NCI-H82 treated with DMSO at 0.1 percent for 48 hours (cell line): ENCODE results near the gene SPINK9.

ENCODE experiments used
- DNase-seq: peaks from one replicate; lab custom pipeline; 2025; ENCODE audit not compliant: unreplicated experiment; lab: John Stamatoyannopoulos, UW

The SPINK9 gene

DNA sequence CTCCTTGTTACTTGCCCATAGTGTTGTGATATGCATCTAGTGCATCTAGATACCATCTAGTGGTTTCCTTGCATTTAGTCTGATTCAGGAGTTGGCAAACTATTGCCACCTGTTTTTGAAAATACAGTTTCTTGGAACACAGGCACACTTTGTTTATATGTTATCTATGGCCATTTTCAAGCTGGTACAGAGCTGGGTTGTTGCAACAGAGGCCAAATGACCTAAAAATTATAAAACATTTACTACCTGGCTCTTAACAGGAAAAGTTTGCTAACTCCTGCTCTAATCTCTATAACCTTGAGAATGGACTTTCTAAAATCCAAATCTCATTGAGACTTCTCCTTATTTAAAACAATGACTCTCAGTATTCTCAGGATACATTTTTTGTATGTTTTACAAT is 29.0 kb downstream of the SPINK9 start:
- no peak for DNase-seq

GRCh38 chr5:148368299-148368698 is 32.9 kb downstream of the SPINK9 start:
- no peak for DNase-seq

GRCh38 chr5:148372166-148372725 is 36.9 kb downstream of the SPINK9 start:
- no peak for DNase-seq

DNA sequence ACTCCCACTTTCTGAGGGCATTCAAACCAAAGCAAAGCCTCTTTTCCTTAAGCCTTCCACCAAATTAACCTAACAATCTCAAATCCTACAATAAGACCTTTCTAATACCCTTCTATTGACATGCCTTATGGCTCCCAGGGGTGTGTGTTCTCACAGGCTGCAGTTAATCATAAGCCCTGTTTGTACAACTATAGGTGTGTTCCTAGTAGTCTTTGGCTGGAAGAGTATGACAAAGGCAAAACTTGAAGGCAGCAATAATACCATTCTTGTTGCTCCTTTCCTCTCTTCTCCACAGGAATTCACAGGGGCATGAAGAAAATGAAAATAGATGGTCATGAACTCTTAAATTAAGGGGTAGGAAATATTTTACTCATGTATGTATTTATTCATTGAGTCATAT is 37.5 kb downstream of the SPINK9 start:
- peak; percentile 93 for DNase-seq

GRCh38 chr5:148374690-148375360 is 39.5 kb downstream of the SPINK9 start:
- DNase-seq = peak; percentile 47

DNA sequence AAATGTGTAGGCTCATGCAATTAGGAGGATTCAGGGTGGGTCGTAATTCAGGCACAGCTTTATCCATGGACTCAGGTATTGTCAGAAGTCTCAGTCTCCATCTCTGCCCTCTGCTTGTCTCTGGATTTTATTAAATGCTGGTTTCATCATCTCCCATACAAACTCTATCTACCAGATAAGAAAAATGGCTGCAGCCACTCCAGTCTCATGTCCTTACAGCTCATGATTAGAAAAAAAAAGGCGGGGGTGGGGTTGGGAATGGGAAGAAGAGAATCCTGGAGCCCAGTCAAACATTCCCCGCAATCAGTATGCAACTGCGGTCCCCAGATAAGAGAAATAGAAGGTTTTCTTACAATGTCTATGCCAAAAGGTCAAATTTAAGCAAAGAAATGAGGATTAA is 40.8 kb downstream of the SPINK9 start:
- DNase-seq = no peak

DNA sequence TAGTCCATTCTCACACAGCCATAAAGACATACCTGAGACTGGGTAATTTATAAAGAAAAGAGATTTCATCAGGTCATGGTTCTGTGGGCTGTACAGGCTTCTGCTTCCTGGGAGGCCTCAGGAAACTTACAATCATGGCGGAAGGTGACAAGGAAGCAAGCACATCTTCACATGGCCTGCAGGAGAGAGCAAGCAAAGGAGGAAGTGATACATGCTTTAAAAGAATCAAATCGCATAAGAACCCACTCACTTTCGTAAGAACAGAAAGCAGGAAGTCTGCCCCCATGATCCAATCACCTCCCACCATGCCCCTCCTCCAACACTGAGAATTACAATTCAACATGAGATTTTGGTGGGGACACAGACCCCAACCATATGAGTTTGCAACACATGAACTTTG is 43.3 kb downstream of the SPINK9 start:
- DNase-seq = no peak

DNA sequence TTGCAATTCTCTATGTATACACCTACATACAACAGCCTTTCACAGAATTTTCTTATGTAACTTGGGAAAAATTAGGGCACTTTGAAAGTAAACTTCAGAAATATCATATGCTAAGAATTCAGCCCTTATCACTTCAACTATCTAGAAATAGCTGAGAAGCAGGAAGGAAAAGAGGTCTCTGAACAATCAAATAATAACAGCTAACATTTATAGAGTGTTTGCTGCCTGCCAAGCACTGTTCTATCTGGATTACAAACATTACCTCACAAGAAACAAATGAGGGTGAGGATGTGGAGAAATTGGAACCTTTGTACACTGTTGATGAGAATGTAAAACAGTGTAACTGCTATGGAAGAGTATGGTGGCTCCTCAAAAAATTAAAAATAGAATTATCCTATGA is 44.0 kb downstream of the SPINK9 start:
- no peak for DNase-seq

GRCh38 chr5:148381906-148382305 is 46.5 kb downstream of the SPINK9 start:
- DNase-seq = no peak

- DNase-seq = no peak
Measured at GRCh38 chr5:148382961-148383360, 47.6 kb downstream of the SPINK9 start.

DNA sequence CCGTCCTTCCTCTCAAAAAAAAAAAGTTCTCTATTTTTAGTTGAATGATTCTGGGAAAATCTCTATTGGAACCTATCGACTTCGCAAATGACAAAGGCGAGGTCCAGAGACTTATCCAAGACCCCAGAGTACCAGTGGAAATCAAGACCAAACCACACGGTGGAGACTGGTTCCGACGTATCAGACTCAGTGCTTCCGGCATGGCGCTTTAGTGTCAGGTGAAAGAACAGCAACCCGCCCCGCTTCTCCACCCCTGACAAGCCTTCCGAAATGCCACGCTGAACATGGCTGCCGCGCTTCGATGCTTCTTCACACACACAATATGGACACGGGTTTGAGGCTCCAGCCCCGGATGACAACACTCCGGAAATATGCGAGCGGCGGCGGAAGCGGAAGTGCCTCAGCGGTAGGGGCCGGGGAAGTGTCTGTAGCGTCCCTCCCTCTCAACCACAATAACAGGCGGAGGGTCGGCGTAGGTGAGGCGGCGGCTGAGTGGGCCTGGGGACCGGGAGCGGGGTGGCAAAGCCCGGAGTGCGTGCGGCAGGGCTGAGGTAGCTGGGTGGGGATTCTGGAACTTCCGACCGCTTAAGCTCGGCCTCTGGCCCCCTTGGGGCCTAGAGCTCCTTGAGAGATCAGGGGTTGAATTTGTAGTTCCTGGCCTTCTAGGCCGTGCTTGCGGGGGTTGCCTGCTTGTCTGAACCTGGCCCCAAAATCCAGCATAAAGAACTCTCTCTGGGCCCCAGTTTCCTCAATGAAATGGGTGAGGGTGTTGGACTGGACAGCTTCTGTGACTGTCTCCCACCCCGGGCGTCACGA is 48.4 kb downstream of the SPINK9 start, which contains the start of gene FBXO38:
FBXO38 (plus strand) TSS at position 395 of the 816 bp plus-strand sequence. CDS start 10,819 bp downstream, outside the sequence.
- peak; percentile 93 for DNase-seq

GRCh38 chr5:148384380-148384737 is 49.0 kb downstream of the SPINK9 start:
- DNase-seq = no peak

DNA sequence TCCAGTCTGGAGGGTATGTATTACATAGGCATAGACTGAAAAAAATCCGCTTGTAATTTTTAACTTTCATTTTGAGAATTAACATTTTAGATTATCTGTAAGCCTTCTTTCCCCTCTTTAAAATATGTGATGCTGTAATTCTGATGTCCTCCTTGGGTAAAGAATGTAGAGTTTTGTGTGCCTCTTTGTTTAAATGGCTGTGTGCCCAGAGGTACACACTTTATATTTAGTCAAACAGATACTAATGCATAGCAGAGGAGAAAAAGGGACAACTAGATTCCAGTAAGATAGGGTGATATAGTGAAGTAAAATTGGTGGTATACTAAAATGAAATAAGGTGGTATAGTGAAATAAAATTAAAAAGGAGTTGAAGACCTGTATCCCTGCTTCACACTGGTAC is 49.7 kb downstream of the SPINK9 start:
- DNase-seq = no peak

- no peak for DNase-seq
Measured at GRCh38 chr5:148386041-148386440, 50.7 kb downstream of the SPINK9 start.

- DNase-seq = no peak
Measured at GRCh38 chr5:148387325-148387724, 52.0 kb downstream of the SPINK9 start.

- no peak for DNase-seq
Measured at GRCh38 chr5:148388696-148389095, 53.3 kb downstream of the SPINK9 start.
